Thoracic aorta (tissue), 2 donors: ENCODE results near the gene PRDM16. TPM values are rescaled to one million over a fixed set of nuclear protein-coding genes. Genes with fewer than 3 reads are reported as not detected.

Experiments used
- ATAC-seq: fragments of 150-250 bp; one replicate; pipeline ENCODE4 v1.8.0; 2017; ENCODE audit warnings: low read depth; ENCODE audit not compliant: insufficient number of reproducible peaks, low FRiP score
- DNase-seq: peaks from one replicate; pipeline ENCODE4 v3.0.0-alpha.2; 2020; ENCODE audit warnings: low spot score
- H3K27ac ChIP-seq, 2 donors: fragments of 200-600 bp; sonication (generic); 1 replicate in 1 of 2; 2 replicates in 1 of 2; pipeline ENCODE4 v1.5.1; 2016; ENCODE audit warnings: mild to moderate bottlenecking in 2 of 2, moderate library complexity in 2 of 2
- H3K27me3 ChIP-seq: fragments of 200-600 bp; sonication (generic); replicated peaks from 2 replicates; pipeline ENCODE4 v1.6.0; 2016; ENCODE audit warnings: mild to moderate bottlenecking; ENCODE audit not compliant: insufficient read depth
- H3K36me3 ChIP-seq: fragments of 200-600 bp; sonication (generic); one replicate; pipeline ENCODE4 v1.5.1; 2016
- H3K4me1 ChIP-seq, 2 donors: fragments of 200-600 bp; sonication (generic); 1 replicate in 1 of 2; 2 replicates in 1 of 2; pipeline versions ENCODE4 v1.5.1 to v1.6.0; 2016; ENCODE audit warnings: low read depth in 2 of 2, mild to moderate bottlenecking in 1 of 2; ENCODE audit not compliant: control insufficient read depth in 1 of 2
- H3K4me3 ChIP-seq: fragments of 200-600 bp; sonication (generic); 2 replicates; pipeline ENCODE4 v1.5.1; 2016; ENCODE audit warnings: mild to moderate bottlenecking
- H3K9me3 ChIP-seq: fragments of 200-600 bp; sonication (generic); 2 replicates; pipeline ENCODE4 v1.5.1; 2016
- total RNA-seq, 2 donors: library from RNA; depleted of rRNA; stranded (reverse); fragments of >200 nt; gene quantifications; one replicate each; pipeline versions ENCODE4 v1.1.0 to v1.2.3, GENCODE V29; 2016
- TF ChIP-seq, protein P1 (sequence below): fragments of 200-600 bp; sonication (generic); IDR thresholded peaks from one replicate; pipeline ENCODE4 v1.5.1; 2019; ENCODE audit warnings: antibody characterized with exemption

The PRDM16 gene
- total RNA-seq, 2 donors from 2014 or later: 68.9 to 85.4 TPM

DNA sequence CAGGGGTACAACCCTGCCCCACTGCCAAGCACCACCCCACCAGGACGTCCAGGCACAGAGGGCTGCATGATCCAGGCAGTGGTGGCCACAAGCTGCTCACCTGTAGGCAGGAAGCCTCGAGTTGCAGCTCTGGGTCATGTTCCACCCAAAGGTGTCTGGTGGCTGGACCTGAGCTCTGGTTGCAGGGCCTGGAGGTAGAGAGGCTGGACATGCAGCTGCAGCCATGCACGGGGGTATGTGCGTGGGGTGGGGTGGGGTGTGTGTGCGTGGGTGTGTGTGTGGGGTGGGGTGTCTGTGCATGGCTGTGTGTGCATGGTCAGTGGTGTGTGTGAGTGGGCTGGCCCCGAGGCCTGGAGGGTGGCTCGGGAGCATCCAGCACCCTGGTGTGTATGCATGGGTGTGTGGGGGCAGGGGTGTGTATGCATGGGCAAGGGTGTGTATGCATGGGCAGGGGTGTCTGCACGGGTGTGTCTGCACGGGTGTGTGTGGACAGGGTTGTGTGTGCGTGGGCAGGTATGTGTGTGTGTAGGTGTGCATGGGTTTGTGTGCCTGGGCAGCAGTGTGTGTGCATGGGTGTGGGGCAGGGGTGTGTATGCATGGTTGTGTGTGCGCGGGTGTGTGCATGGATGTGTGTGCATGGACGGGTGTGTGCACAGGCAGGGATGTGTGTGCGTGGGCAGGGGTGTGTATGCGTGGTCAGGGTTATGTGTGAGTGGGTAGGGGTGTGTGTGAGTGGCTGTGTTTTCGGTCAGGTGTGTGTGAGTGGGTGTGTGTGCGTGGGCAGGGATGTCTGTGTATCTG is 401.0 kb downstream of the PRDM16 start:
- TF ChIP-seq, protein P1, sequence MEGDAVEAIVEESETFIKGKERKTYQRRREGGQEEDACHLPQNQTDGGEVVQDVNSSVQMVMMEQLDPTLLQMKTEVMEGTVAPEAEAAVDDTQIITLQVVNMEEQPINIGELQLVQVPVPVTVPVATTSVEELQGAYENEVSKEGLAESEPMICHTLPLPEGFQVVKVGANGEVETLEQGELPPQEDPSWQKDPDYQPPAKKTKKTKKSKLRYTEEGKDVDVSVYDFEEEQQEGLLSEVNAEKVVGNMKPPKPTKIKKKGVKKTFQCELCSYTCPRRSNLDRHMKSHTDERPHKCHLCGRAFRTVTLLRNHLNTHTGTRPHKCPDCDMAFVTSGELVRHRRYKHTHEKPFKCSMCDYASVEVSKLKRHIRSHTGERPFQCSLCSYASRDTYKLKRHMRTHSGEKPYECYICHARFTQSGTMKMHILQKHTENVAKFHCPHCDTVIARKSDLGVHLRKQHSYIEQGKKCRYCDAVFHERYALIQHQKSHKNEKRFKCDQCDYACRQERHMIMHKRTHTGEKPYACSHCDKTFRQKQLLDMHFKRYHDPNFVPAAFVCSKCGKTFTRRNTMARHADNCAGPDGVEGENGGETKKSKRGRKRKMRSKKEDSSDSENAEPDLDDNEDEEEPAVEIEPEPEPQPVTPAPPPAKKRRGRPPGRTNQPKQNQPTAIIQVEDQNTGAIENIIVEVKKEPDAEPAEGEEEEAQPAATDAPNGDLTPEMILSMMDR: no peak
- DNase-seq (no peak), ATAC-seq (no peak)
- no peak overlapping the region for H3K27ac ChIP-seq
- H3K27me3 ChIP-seq: no peaks in the 10 kb centered on the region
- no peaks in the 10 kb centered on the region for H3K9me3 ChIP-seq
- no peaks in the 10 kb centered on the region for H3K36me3 ChIP-seq
- no peaks in the 10 kb centered on the region for H3K4me1 ChIP-seq
- no peak overlapping the region for H3K4me3 ChIP-seq

DNA sequence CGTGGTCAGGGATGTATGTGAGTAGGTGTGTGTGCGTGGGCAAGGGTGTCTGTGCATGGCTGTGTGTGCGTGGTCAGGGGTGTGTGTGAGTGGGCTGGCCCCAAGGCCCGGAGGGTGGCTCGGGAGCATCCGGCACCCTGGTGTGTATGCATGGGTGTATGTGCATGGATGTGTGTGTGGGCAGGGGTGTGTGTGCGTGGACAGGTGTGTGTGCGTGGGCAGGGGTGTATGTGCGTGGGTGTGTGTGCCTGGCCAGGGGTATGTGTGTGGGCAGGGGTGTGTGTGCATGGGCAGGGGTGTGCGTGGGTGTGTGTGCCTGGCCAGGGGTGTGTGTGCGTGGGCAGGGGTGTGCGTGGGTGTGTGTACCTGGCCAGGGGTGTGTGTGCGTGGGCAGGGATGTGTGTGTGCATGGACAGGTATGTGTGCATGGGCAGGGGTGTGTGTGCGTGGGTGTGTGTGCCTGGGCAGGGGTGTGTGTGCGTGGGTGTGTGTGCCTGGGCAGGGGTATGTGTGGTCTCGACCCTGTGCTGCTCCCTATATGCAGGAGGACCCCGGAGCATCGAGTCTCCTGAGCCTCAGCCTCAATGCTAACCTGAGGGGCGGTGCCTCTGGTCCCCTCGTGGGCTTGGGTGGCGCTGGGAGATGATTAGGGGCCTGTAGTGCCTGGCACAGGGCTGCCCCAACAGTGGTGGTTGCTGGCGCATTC is 401.8 kb downstream of the PRDM16 start:
- no peak overlapping the region for H3K27ac ChIP-seq

DNA sequence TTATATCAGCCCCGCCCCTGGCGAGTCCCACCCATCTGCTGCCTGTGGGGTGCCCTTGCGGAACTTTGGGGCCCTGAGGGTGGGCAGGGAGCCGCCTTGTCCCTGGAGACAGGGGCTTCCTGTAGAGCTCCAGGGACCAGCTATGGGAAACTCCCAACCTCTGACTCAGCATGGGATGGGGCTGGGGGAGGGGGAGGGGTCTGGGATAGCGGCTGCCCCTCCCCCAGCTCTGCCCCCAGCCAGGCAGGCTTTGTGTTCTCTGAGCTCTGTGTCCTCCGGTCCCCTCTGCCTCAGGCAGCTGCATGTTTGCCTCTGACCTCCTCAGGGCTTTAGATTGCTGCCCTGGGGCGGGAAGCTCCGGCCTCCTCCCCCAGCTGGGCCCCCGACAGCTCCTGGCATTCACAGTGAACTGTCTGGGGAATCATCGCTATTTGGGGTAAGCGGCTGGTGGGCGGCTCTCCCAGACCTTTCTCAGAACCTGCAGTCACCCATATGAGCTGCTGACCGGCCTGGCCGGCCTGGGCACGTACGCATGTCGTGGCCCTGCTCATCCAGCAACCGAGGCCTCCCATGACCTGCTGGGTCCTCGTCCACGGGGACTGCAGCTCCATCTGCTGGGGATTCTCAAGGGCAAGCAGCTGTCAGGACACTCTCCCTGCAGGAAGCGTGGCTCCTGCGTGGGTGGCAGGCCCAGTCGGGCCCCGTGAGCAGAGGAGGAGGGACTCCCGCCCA is 402.5 kb downstream of the PRDM16 start:
- Histone ChIP-seq H3K9me3 (no peaks in the 10 kb centered on the region), H3K36me3 (no peaks in the 10 kb centered on the region), H3K4me1 (no peaks in the 10 kb centered on the region), H3K27ac (no peak overlapping the region), H3K4me3 (no peak overlapping the region), H3K27me3 (no peaks in the 10 kb centered on the region)
- no peak for ATAC-seq
- no peak for DNase-seq
- TF ChIP-seq, protein P1: no peak

More for the DNA sequence above, 401.8 kb downstream of the PRDM16 start:
- TF ChIP-seq, protein P1: no peak
- H3K27me3 ChIP-seq: no peaks in the 10 kb centered on the region
- DNase-seq (no peak), ATAC-seq (no peak)
- no peaks in the 10 kb centered on the region for H3K4me1 ChIP-seq
- no peak overlapping the region for H3K4me3 ChIP-seq
- no peaks in the 10 kb centered on the region for H3K36me3 ChIP-seq
- H3K9me3 ChIP-seq: no peaks in the 10 kb centered on the region

DNA sequence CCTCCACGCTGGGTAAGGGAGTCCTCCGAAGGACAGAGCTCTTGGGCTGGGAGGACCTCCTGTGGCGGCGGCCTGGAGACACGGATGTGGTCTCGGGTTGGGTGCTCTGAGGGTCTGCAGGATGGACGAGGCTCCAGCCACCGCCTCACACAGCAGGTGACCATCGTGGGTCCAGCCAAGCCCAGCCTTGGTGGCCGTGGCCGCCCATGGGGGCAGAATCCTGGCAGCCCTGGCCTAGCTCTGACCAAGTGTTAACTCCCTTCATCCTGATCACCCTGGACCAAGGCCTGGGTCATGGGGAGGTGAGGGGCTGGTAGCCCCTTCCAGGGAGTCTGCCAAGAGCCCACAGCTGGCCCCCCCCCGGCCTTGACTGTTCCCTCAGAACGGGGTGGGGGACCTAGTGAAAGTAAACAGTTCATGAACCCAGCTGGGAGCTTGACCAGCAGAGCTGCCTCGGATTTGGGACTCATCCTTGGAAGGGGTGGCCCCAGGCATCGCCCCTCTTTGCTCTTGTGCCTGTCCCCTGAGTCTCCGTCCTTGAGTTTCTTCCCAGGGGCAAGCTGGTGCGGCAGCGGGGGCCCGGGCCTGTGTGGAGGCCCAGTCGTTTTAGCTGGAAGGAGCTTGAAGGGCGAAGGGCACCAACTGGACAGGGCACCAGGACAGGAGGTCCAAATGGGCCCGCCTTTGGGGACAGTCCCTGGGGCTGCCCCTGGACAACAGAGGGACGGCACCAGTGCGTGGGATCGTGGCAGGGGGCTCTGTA is 403.3 kb downstream of the PRDM16 start:
- H3K27me3 ChIP-seq: no peaks in the 10 kb centered on the region
- ATAC-seq (no peak), DNase-seq (no peak)
- H3K9me3 ChIP-seq: no peaks in the 10 kb centered on the region
- no peaks in the 10 kb centered on the region for H3K4me1 ChIP-seq
- H3K36me3 ChIP-seq: no peaks in the 10 kb centered on the region
- no peak overlapping the region for H3K27ac ChIP-seq
- TF ChIP-seq, protein P1: no peak
- H3K4me3 ChIP-seq: no peak overlapping the region
